MCF 10A (cell line): ENCODE data around the gene CFTR. TPM values are rescaled to one million over a fixed set of nuclear protein-coding genes. Genes with fewer than 3 reads are reported as not detected.

ENCODE experiments used
- BruUV-seq: library from RNA; stranded (reverse); fragments of 400-500 nt; replicated peaks from 2 replicates; lab custom pipeline; 2021; lab: Mats Ljungman, UMichigan
- CTCF ChIA-PET: fragments of 300-600 bp; sonication (Branson Sonifier 250); formaldehyde crosslinking; extraction: SDS; loops from one replicate; lab custom pipeline; 2021; ENCODE audit warnings: antibody characterized with exemption, inconsistent platforms; lab: Yijun Ruan, JAX
- POLR2A ChIA-PET: fragments of 300-600, 350-650 bp; sonication (Branson Sonifier 250); formaldehyde crosslinking; extraction: SDS; loops from one replicate; lab custom pipeline; 2020; ENCODE audit warnings: antibody characterized with exemption, inconsistent platforms; lab: Yijun Ruan, JAX
- DNase-seq: peaks from one replicate; pipeline ENCODE4 v3.0.0-alpha.2; 2018; ENCODE audit not compliant: unreplicated experiment
- H3K27ac Mint-ChIP-seq: one replicate; pipeline ENCODE4 v1.8.0; 2022; ENCODE audit warnings: mild to moderate bottlenecking, low read depth, mixed read lengths; ENCODE audit not compliant: unreplicated experiment
- H3K27me3 Mint-ChIP-seq: one replicate; pipeline ENCODE4 v1.8.0; 2022; ENCODE audit warnings: mixed read lengths; ENCODE audit not compliant: insufficient read depth, unreplicated experiment
- H3K36me3 Mint-ChIP-seq: one replicate; pipeline ENCODE4 v1.8.0; 2022; ENCODE audit warnings: mild to moderate bottlenecking, moderate library complexity, mixed read lengths; ENCODE audit not compliant: insufficient read depth, unreplicated experiment
- H3K4me1 Mint-ChIP-seq: one replicate; pipeline ENCODE4 v1.8.0; 2022; ENCODE audit warnings: mixed read lengths; ENCODE audit not compliant: insufficient read depth, unreplicated experiment
- H3K4me3 Mint-ChIP-seq: one replicate; pipeline ENCODE4 v1.8.0; 2022; ENCODE audit warnings: mild to moderate bottlenecking, moderate library complexity, mixed read lengths; ENCODE audit not compliant: unreplicated experiment
- H3K9me3 Mint-ChIP-seq: one replicate; pipeline ENCODE4 v1.8.0; 2022; ENCODE audit warnings: mixed read lengths; ENCODE audit not compliant: unreplicated experiment
- CTCF ChIP-seq: fragments of 200-600 bp; IDR thresholded peaks from one replicate; pipeline ENCODE4 v1.8.0; 2022; ENCODE audit warnings: antibody characterized with exemption, mild to moderate bottlenecking; ENCODE audit not compliant: unreplicated experiment
- intact Hi-C: fragments of 100-400 bp; cut with micrococcal nuclease; formaldehyde crosslinking; loops from 2 replicates; pipeline ENCODE4 v1.14.1; 2022
- total RNA-seq: library from RNA; stranded (reverse); gene quantifications from 2 replicates; pipeline ENCODE4 v1.2.3, GENCODE V29; 2022

CFTR gene
- total RNA-seq, 1 experiment from 2014 or later, result not detected

- H3K27me3 Mint-ChIP-seq, result peaks cover 20% of the 10 kb centered on the region
- H3K27ac Mint-ChIP-seq, result no peak overlapping the region
- CTCF ChIA-PET, result interaction anchor here (0.8 kb wide), 1 partner anchor 17 kb away, joined by 3 read pairs; no protein-coding TSS in a partner anchor
- no peak for DNase-seq
- BruUV-seq, result no TSS peak
- no peak for TF ChIP-seq CTCF
- POLR2A ChIA-PET, result no interaction called here
- no peaks in the 10 kb centered on the region for H3K36me3 Mint-ChIP-seq
- no peaks in the 10 kb centered on the region for H3K9me3 Mint-ChIP-seq
- no peaks in the 10 kb centered on the region for H3K4me1 Mint-ChIP-seq
- H3K4me3 Mint-ChIP-seq, result no peak overlapping the region
- intact Hi-C loops, result no loop called here
Measured at GRCh38 chr7:117567781-117568180, 88.0 kb downstream of the CFTR start.

GRCh38 chr7:117572856-117573620, 93.2 kb downstream of the CFTR start:
- DNase-seq, result no peak
- no peaks in the 10 kb centered on the region for H3K9me3 Mint-ChIP-seq
- intact Hi-C loops, result no loop called here
- POLR2A ChIA-PET, result no interaction called here
- BruUV-seq, result no TSS peak
- H3K27me3 Mint-ChIP-seq, result peaks cover 57% of the 10 kb centered on the region
- H3K4me1 Mint-ChIP-seq, result no peaks in the 10 kb centered on the region
- no peak overlapping the region for H3K4me3 Mint-ChIP-seq
- CTCF ChIA-PET, result interaction anchor here (0.6 kb wide), 2 partner anchors 144 to 605 kb away, joined by 3 to 4 read pairs; no protein-coding TSS in a partner anchor
- no peak overlapping the region for H3K27ac Mint-ChIP-seq
- no peaks in the 10 kb centered on the region for H3K36me3 Mint-ChIP-seq
- TF ChIP-seq CTCF, result no peak

GRCh38 chr7:117581424-117581823, 101.6 kb downstream of the CFTR start:
- no peaks in the 10 kb centered on the region for H3K4me1 Mint-ChIP-seq
- DNase-seq, result no peak
- TF ChIP-seq CTCF, result no peak
- no peaks in the 10 kb centered on the region for H3K9me3 Mint-ChIP-seq
- no peak overlapping the region for H3K4me3 Mint-ChIP-seq
- no TSS peak for BruUV-seq
- H3K27ac Mint-ChIP-seq, result no peak overlapping the region
- ChIA-PET POLR2A (interaction anchor here (0.5 kb wide), 1 partner anchor 49 kb away, joined by 3 read pairs; no protein-coding TSS in a partner anchor), CTCF (no interaction called here)
- H3K36me3 Mint-ChIP-seq, result no peaks in the 10 kb centered on the region
- H3K27me3 Mint-ChIP-seq, result peaks cover 70% of the 10 kb centered on the region
- intact Hi-C loops, result no loop called here

- intact Hi-C loops, result no loop called here
- ChIA-PET POLR2A (interaction anchor here (0.5 kb wide), 1 partner anchor 48 kb away, joined by 3 read pairs; no protein-coding TSS in a partner anchor), CTCF (no interaction called here)
- Mint-ChIP-seq H3K27ac (no peak overlapping the region), H3K9me3 (no peaks in the 10 kb centered on the region), H3K4me3 (no peak overlapping the region), H3K27me3 (peaks cover 70% of the 10 kb centered on the region), H3K36me3 (no peaks in the 10 kb centered on the region), H3K4me1 (no peaks in the 10 kb centered on the region)
- no peak for TF ChIP-seq CTCF
- no TSS peak for BruUV-seq
- peak; percentile 69 for DNase-seq
Measured at GRCh38 chr7:117582219-117582704, 102.4 kb downstream of the CFTR start.
